Mesendoderm (in vitro differentiated cells): ENCODE measurements around the gene SPTB.
"Not testable (repeated sequence)": the region's sequence is repeated elsewhere in the genome, so short reads cannot be mapped to it uniquely, and the experiment has no call there.

Source experiments
- DNase-seq: peaks from one replicate; pipeline ENCODE4 v3.0.0; 2013
- H2AK5ac ChIP-seq: 2 replicates; pipeline ENCODE4 v1.6.1; 2013; ENCODE audit warnings: low read length, inconsistent platforms
- H2BK120ac ChIP-seq: 2 replicates; pipeline ENCODE4 v1.6.1; 2013; ENCODE audit warnings: low read depth, mild to moderate bottlenecking, low read length, moderate library complexity, mixed read lengths
- H2BK15ac ChIP-seq: replicated peaks from 2 replicates; pipeline ENCODE4 v1.6.1; 2013; ENCODE audit warnings: low read depth, mild to moderate bottlenecking, moderate library complexity
- H2BK5ac ChIP-seq: 2 replicates; pipeline ENCODE4 v1.6.1; 2013; ENCODE audit warnings: low read length, inconsistent platforms
- H3K18ac ChIP-seq: 2 replicates; pipeline ENCODE4 v1.6.1; 2013; ENCODE audit warnings: mild to moderate bottlenecking, low read length, mixed read lengths
- H3K23ac ChIP-seq: one replicate; pipeline ENCODE4 v1.6.1; 2013; ENCODE audit warnings: low read length
- H3K27ac ChIP-seq: 2 replicates; pipeline ENCODE4 v1.5.1; 2013; ENCODE audit warnings: low read depth, mild to moderate bottlenecking, inconsistent platforms, low read length, moderate library complexity
- H3K27me3 ChIP-seq: 2 replicates; pipeline ENCODE4 v1.6.1; 2013; ENCODE audit warnings: low read length, control low read depth, mild to moderate bottlenecking, inconsistent platforms; ENCODE audit not compliant: insufficient read depth, poor library complexity
- H3K36me3 ChIP-seq: 2 replicates; pipeline ENCODE4 v1.6.1; 2013; ENCODE audit warnings: low read length, inconsistent platforms; ENCODE audit not compliant: control insufficient read depth, insufficient read depth
- H3K4ac ChIP-seq: one replicate; pipeline ENCODE4 v1.6.1; 2013; ENCODE audit warnings: low read depth, mild to moderate bottlenecking, low read length, moderate library complexity
- H3K4me1 ChIP-seq: 2 replicates; pipeline ENCODE4 v1.6.1; 2013; ENCODE audit warnings: low read depth, low read length, inconsistent platforms; ENCODE audit not compliant: control insufficient read depth
- H3K4me2 ChIP-seq: 2 replicates; pipeline ENCODE4 v1.6.1; 2013; ENCODE audit warnings: low read length
- H3K4me3 ChIP-seq: 2 replicates; pipeline ENCODE4 v1.5.1; 2013; ENCODE audit warnings: mild to moderate bottlenecking, low read length
- H3K56ac ChIP-seq: one replicate; pipeline ENCODE4 v1.6.1; 2013; ENCODE audit warnings: low read length
- H3K79me1 ChIP-seq: 2 replicates; pipeline ENCODE4 v1.6.1; 2013; ENCODE audit warnings: low read length, inconsistent platforms
- H3K79me2 ChIP-seq: 2 replicates; pipeline ENCODE4 v1.6.1; 2013; ENCODE audit warnings: mild to moderate bottlenecking, low read length; ENCODE audit not compliant: control insufficient read depth, insufficient read depth
- H3K9ac ChIP-seq: 2 replicates; pipeline ENCODE4 v1.6.1; 2013; ENCODE audit warnings: low read length, inconsistent platforms
- H4K5ac ChIP-seq: one replicate; pipeline ENCODE4 v1.6.1; 2013; ENCODE audit warnings: low read length
- H4K8ac ChIP-seq: one replicate; pipeline ENCODE4 v1.6.1; 2013; ENCODE audit warnings: low read depth, mild to moderate bottlenecking, control low read depth, low read length, moderate library complexity
- WGBS: extraction: QIAGEN DNeasy Blood & Tissue Kit; methylation state at CpG from one replicate; pipeline ENCODE4 v1.1.7; 2013; ENCODE audit warnings: low lambda C conversion rate, missing lambda C conversion rate; ENCODE audit not compliant: insufficient coverage; ENCODE audit errors: extremely low coverage; 5-methylcytosine and 5-hydroxymethylcytosine counted together

Gene SPTB

DNA sequence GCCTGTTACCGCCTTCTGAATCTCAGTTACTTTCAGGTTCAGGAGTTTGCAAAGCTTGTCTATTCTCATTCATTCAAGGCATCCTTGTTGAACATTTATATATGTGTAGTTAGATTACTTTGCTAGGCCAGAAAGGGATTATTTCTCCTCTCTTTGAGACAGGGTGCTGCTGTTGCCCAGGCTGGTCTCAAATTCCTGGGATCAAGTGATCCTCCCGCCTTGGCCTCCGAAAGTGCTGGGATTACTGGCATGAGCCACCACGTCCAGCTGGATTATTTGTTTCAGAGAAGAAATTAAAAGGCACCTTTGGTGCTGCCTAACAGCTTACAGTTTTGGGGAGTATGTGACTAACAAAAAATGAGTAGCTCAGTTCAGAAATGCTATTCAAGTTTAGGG is 35.3 kb upstream of the SPTB start:
- Histone ChIP-seq H3K23ac (no peak overlapping the region), H3K79me2 (peaks cover 12% of the 10 kb centered on the region), H3K9ac (peak overlapping the region; percentile 97), H2BK15ac (no peak overlapping the region), H2BK120ac (no peak overlapping the region), H4K5ac (no peak overlapping the region), H3K27ac (no peak overlapping the region), H3K36me3 (no peaks in the 10 kb centered on the region), H3K18ac (peak overlapping the region; percentile 82), H3K4me2 (peak overlapping the region; percentile 85), H3K27me3 (no peaks in the 10 kb centered on the region), H4K8ac (no peak overlapping the region), H2BK5ac (peak overlapping the region; percentile 63), H2AK5ac (no peak overlapping the region), H3K4me1 (peaks cover 2% of the 10 kb centered on the region), H3K4ac (no peak overlapping the region), H3K56ac (peak overlapping the region; percentile 94), H3K79me1 (peaks cover 9% of the 10 kb centered on the region), H3K4me3 (peak overlapping the region; percentile 89)
- no CpG with 5 or more reads among the region's 4 CpGs for WGBS
- DNase-seq = no peak

DNA sequence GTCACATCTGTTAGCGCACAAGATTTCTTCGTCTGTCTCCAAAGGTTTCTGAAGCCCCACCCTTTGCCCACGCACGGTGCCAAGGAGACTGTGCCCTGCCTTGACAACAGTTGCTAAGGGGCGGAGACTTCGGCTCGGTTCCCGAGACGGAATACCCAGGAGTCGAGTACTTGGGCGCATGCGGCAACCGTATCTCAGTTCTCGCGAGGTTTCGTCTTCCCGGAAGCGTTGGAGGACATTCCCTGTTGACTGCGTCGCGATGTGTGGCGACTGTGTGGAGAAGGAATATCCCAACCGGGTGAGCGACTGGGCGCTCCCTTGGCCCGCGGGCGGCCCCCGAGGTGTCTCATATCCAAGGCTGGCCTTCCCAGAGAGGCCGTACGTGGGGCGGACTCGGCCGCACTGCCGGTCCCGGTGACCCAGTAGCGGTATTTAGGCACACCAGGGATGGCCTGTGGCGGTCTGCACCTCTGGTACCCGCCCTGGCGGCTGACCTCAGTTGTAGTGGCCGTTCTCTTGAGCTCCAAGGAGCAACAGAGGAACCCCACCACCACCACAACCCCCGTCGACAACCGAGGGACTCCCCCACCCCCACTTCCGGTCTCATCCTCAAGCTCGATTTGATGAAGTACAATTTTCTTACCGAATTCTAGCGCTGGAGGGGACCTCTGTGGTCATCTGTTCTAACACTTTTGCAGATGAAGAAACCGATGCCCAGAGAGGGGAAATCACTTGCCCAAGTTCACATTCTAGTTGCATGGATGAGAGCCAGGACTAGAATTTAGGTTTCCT is 34.7 kb upstream of the SPTB start, which contains the start of gene CHURC1:
TSS of gene CHURC1 (plus strand) at position 219 of the 792 bp plus-strand sequence. CDS start at position 260, 41 bp downstream.
- peaks cover 9% of the 10 kb centered on the region for H3K79me1 ChIP-seq
- H2BK15ac ChIP-seq = no peak within 1 kb of the TSS
- peak within 1 kb of the TSS; percentile 94 for H3K56ac ChIP-seq
- H3K36me3 ChIP-seq = no peaks in the 10 kb centered on the region
- H3K4me3 ChIP-seq = peak within 1 kb of the TSS; percentile 89
- peaks cover 2% of the 10 kb centered on the region for H3K4me1 ChIP-seq
- peak within 1 kb of the TSS; percentile 82 for H3K18ac ChIP-seq
- no peaks in the 10 kb centered on the region for H3K27me3 ChIP-seq
- peak within 1 kb of the TSS; percentile 69 for H4K8ac ChIP-seq
- peak; percentile 99 for DNase-seq
- peak within 1 kb of the TSS; percentile 63 for H2BK120ac ChIP-seq
- H3K79me2 ChIP-seq = peaks cover 12% of the 10 kb centered on the region
- WGBS = no CpG with 5 or more reads among the region's 49 CpGs
- H3K23ac ChIP-seq = no peak within 1 kb of the TSS
- H4K5ac ChIP-seq = no peak within 1 kb of the TSS
- peak within 1 kb of the TSS; percentile 83 for H3K4ac ChIP-seq
- H3K9ac ChIP-seq = peak within 1 kb of the TSS; percentile 97
- H2BK5ac ChIP-seq = peak within 1 kb of the TSS; percentile 63
- no peak within 1 kb of the TSS for H2AK5ac ChIP-seq
- peak within 1 kb of the TSS; percentile 83 for H3K27ac ChIP-seq
- peak within 1 kb of the TSS; percentile 85 for H3K4me2 ChIP-seq

DNA sequence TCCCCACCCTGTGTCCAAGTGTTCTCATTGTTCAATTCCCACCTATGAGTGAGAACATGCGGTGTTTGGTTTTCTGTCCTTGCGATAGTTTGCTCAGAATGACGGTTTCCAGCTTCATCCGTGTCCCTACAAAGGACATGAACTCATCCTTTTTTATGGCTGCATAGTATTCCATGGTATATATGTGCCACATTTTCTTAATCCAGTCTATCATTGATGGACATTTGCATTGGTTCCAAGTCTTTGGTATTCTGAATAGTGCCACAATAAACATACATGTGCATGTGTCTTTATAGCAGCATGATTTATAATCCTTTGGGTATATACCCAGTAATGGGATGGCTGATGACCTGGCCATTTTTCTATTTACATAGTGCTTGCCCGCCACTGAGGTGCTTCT is 33.8 kb upstream of the SPTB start:
- not testable (repeated sequence) for H2BK120ac ChIP-seq, H2BK5ac ChIP-seq, H3K4me2 ChIP-seq, H3K4me3 ChIP-seq, H3K27me3 ChIP-seq, H3K4me1 ChIP-seq, H3K56ac ChIP-seq, H4K8ac ChIP-seq, H3K27ac ChIP-seq, H4K5ac ChIP-seq, H3K18ac ChIP-seq, H3K4ac ChIP-seq, H3K79me1 ChIP-seq, H3K9ac ChIP-seq, H3K36me3 ChIP-seq, H2AK5ac ChIP-seq, DNase-seq, H3K23ac ChIP-seq, H2BK15ac ChIP-seq
- no CpG with 5 or more reads among the region's 5 CpGs for WGBS
- H3K79me2 ChIP-seq = peaks cover 12% of the 10 kb centered on the region

DNA sequence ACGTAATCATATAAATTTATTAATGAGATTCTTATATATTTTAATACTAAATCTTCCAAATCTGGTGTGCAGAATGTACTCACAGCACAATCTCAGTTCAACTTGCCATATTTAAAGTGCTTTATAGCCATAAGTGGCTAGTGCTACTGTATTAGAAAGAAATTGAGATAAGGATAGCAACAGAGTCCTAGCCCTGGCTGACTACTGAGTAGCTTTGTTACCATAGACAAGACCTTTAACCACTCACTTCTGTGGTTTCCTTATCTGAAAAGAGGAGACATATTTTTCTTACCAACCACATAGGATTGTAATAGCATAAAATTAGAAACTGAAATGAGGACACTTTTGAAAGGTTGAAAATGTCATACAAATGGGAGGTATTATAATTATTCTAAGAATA is 32.6 kb upstream of the SPTB start:
- Histone ChIP-seq H3K9ac (no peak overlapping the region), H3K27ac (no peak overlapping the region), H4K5ac (no peak overlapping the region), H3K36me3 (no peaks in the 10 kb centered on the region), H3K79me2 (peaks cover 11% of the 10 kb centered on the region), H2AK5ac (no peak overlapping the region), H2BK5ac (no peak overlapping the region), H3K56ac (no peak overlapping the region), H4K8ac (no peak overlapping the region), H3K4me3 (no peak overlapping the region), H3K18ac (no peak overlapping the region), H3K4ac (no peak overlapping the region), H3K23ac (no peak overlapping the region), H3K79me1 (peaks cover 7% of the 10 kb centered on the region), H2BK120ac (no peak overlapping the region), H2BK15ac (no peak overlapping the region), H3K27me3 (no peaks in the 10 kb centered on the region), H3K4me2 (no peak overlapping the region), H3K4me1 (peaks cover 2% of the 10 kb centered on the region)
- WGBS = no CpG with 5 or more reads among the region's 1 CpG
- no peak for DNase-seq

DNA sequence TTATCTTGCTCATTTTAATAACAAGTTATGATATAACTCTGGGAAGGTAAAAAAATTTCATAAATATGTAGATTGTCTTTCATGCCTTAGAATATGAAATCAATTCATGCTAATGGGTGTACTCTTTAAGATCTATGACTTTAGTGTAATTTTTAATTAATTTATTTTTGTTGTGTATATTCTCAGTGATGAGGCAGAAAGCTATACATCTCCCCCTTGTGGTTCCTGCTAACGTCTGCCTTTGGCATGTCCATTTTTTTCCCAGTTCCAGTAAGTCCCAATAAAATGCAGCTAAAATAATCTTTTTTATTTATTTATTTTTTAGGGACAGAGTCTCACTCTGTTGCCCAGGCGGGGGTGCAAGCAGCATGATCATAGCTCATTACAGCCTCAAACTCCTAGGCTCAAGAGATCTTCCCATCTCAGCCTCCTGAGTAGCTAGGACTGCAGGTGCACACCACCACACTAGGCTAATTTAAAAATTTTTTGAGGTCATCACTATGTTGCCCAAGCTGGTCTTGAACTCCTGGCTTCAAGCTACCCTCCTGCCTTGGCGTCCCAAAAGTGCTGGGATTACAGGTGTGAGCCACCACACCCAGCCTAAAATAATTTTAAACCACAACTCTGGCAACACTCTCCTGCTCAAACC is 31.3 kb upstream of the SPTB start:
- Histone ChIP-seq H3K18ac (no peak overlapping the region), H3K27me3 (no peaks in the 10 kb centered on the region), H2BK15ac (no peak overlapping the region), H3K23ac (no peak overlapping the region), H3K79me2 (peaks cover 11% of the 10 kb centered on the region), H3K79me1 (peaks cover 7% of the 10 kb centered on the region), H3K4me3 (no peak overlapping the region), H2AK5ac (no peak overlapping the region), H4K8ac (no peak overlapping the region), H3K4ac (no peak overlapping the region), H3K27ac (no peak overlapping the region), H3K9ac (no peak overlapping the region), H3K4me2 (no peak overlapping the region), H4K5ac (no peak overlapping the region), H3K36me3 (no peaks in the 10 kb centered on the region), H3K56ac (no peak overlapping the region), H2BK5ac (no peak overlapping the region), H3K4me1 (peaks cover 2% of the 10 kb centered on the region), H2BK120ac (no peak overlapping the region)
- peak; percentile 35 for DNase-seq
- no CpG with 5 or more reads among the region's 3 CpGs for WGBS
